NCI-H69 (cell line): ENCODE results near the gene SPATC1L.

Experiments used
- DNase-seq: peaks from one replicate; lab custom pipeline; 2025; lab: John Stamatoyannopoulos, UW

The SPATC1L gene

GRCh38 chr21:46150491-46151121 lies 33.7 kb downstream of the SPATC1L start:
- no peak for DNase-seq

- DNase-seq = no peak
Measured at GRCh38 chr21:46150073-46150472, 34.2 kb downstream of the SPATC1L start.

GRCh38 chr21:46149205-46149901 lies 34.9 kb downstream of the SPATC1L start:
- no peak for DNase-seq

DNA sequence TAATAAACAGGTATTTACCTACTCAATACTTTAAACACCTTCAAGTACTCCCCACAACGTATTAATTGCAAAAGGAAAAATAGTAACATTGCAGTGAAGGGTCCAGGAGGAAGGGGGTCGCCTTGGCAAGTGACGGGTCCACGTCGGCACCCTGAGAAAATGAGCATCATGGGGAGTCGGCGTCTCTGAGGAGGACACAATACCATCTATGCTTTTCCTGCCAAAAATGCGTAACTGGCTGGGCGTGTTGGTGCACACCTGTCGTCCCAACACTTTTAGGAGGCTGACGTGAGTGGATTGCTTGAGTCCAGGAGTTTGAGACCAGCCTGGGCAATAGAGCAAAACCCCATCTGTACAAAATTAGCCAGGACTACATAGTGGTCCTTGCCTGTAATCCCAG lies 36.2 kb downstream of the SPATC1L start:
- no peak for DNase-seq

GRCh38 chr21:46147429-46147828 lies 36.8 kb downstream of the SPATC1L start:
- peak; percentile 44 for DNase-seq

GRCh38 chr21:46146856-46147255 lies 37.4 kb downstream of the SPATC1L start:
- DNase-seq = no peak

DNA sequence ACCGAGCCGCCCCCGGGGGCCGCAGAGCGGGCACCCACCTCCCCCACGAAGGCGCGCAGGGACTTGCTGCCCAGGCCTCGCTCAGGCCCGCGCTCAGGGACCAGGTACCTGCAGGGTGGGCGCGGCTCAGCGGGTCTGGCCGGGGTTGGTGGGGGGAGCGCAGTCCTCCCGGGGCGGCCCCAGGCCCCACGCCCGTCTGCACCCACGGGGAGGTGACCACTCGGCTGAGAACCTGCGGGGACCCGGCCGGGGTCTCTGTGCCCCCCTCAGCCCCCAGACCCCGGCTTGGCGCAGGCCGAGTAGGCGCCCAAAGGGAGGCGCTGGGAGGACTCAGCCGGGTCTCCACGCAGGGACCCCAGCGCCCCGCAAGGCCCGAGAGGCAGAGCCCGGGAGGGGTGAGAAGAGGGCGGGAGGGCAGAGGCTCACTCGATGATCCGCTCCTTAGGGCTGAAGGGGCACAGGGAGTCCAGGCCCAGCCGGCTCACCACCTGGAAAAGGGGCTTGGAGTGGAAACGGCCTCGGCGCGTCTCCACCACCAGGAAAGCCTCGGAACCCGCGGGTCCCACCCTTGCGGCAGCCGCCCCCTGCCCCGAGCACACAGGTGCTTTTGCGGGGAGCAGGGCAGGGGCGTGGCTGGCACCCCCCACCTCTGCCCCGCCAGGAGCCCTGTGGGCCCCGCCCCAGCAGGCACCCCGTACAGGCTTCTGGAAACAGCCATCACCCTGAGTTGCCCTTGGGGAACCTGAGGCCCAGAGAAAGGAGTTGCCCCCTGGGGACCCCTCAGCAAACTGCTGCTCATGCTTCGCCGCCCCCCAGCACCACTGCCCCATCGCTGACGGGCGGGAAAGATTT lies 38.2 kb downstream of the SPATC1L start:
- no peak for DNase-seq

DNA sequence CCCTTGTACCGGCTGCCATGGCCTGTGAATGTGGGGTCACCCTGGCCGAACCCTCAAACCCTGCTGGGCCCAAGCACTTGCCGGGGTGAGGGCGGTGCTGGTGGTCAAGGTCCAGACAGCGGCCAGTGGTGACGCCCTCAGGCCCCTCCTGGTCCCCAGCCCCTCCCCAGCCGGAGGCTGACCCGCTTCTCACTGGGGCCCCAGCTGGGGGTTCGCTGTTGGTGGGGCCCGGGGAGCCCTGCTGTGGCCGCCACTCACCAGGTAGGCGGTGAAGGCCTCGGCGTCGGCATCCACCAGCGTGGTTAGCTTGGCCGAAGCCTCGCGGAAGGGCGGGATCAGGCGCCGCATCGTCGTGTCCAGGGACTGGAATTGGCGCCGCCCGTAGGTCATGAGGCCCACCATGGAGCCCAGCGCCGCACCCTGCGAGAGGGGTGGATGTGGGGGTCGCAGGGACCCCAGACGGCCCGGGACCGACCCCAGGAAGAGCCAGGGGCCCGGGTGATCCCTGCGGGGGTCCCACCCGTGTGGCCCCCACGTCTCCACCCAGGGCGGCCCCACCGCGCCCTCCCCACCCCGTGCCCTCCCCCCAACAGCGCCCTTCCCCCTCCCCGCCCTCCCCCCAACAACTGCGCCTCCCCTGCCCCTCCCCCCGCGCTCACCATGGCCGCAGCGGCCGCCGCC lies 39.0 kb downstream of the SPATC1L start:
- DNase-seq = no peak

DNA sequence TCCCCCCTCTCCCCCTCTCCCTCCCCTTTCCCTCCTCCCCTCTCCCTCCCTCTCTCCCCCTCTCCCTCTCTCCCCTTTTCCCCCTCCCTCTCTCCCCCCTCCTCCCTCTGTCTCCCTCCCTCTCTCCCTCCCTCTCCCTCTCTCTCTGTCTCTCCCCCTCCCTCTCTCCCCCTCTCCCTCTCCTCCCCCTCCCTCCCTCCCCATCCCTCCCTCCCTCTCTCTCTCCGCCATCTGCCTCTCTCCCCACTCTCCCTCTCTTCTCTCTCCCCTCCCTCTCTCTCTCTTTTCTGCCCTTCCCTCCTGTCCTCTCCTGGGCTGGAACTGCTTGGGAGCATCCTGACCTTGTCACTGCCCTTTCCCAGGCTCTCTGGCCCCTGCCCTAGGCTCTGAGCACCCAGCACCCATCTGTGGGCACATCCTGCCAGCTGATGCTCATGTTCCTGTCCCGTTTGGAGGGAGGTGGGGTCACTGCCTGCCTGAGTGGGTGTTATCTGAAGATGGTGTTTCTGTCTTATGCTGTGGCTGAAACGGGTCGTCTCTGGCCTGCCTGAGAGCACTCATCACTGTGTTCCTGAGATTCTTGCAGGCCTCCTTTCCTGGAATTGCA lies 39.7 kb downstream of the SPATC1L start:
- DNase-seq = no peak

- no peak for DNase-seq
Measured at GRCh38 chr21:46142582-46143473, 41.4 kb downstream of the SPATC1L start.

- no peak for DNase-seq
Measured at GRCh38 chr21:46141767-46142581, 42.3 kb downstream of the SPATC1L start.

GRCh38 chr21:46140352-46141003 lies 43.8 kb downstream of the SPATC1L start:
- DNase-seq = peak; percentile 33

DNA sequence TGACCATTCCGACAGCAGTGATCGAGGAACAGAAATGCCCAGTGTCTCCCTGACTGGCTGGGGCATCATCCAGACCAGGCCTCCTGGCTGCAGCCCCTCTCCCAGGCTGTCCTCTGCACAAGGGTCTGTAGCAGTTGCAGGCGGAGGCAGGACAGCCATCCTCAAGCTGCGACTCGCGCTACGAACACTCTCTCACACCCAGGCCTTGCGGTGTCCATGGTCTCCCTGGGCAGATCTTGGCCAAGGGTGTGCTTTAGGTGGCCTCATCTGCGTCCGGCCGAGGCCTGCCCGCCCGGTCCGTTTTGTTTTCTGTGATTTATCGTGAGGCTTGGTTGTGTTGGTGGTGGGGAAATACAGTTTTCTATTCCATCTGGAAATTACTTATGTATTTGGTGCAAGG lies 44.6 kb downstream of the SPATC1L start:
- no peak for DNase-seq

DNA sequence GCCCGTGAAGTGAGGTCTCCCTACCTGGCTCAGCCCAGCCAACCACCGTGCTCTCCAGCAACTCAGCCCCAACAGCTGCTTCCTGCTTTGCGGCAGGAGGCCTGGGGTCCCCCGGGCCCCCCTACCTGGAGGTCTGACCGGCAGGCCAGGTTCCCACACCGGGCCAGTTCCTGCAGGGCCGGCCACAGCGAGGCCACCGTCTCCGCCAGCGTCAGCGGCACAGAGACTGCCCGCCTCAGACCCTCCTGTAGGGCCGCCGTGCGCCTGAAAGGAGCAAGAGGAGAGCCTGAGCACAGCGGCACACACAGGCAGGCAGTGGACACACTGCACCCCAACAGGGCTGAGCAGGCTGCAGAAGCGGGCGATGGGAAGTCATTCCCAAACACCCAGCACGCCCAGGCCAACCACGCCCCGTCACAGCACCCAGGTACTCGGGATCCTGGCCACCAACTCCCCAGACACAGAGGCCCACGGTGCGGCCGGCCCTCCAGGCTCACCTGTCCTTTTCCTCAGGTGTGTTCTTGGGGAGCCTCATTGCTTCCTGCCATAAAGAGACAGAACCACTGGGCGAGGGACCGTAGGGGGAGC lies 45.8 kb downstream of the SPATC1L start:
- DNase-seq = no peak

- DNase-seq = no peak
Measured at GRCh38 chr21:46137908-46138307, 46.4 kb downstream of the SPATC1L start.

DNA sequence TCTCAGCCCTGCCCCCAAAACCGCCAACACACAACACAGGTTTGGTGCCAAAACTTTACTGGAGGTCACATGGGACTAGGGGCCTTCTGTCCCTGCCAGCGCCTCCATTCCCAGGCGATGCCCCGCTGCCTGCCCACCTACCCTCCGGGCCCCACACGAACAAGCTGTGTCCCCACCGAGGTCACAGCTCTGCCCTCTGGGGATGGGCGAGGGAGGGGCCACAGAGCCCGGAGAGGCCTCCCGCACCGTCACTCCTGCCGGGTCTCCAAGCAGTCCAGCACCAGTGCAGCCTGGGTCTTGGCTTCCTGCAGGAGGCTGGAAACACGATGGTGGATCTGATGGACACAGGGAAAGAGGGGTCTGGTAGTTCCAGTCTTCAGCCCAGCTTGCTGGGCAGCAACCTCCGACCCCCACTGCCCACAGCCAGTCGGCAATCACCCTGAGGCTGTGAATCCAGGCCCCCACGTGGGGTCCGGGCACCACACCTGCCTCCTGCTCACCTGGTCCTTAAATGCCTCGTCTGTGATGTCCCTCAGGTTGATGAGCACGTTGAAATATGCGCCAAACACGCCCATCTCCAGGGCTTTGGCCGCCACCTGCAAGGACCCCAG lies 47.4 kb downstream of the SPATC1L start:
- no peak for DNase-seq

GRCh38 chr21:46135782-46136395 lies 48.4 kb downstream of the SPATC1L start:
- DNase-seq = peak; percentile 24
